Vagina (tissue), 2 donors: ENCODE data around the gene TMEM18. TPM values are rescaled to one million over a fixed set of nuclear protein-coding genes. Genes with fewer than 3 reads are reported as not detected.

Experiments used
- DNase-seq, 2 donors: peaks; one replicate each; pipeline ENCODE4 v3.0.0-alpha.2; 2017; ENCODE audit errors: extremely low spot score in 2 of 2
- H3K27ac ChIP-seq: fragments of 200-600 bp; sonication (generic); one replicate; pipeline ENCODE4 v1.5.1; 2019
- H3K27me3 ChIP-seq: fragments of 200-600 bp; sonication (generic); one replicate; pipeline ENCODE4 v1.5.1; 2019
- H3K36me3 ChIP-seq, 2 donors: fragments of 200-600 bp; sonication (generic); one replicate each; pipeline ENCODE4 v1.5.1; 2017 to 2019
- H3K4me1 ChIP-seq: fragments of 200-600 bp; sonication (generic); one replicate; pipeline ENCODE4 v1.5.1; 2019
- H3K4me3 ChIP-seq, 2 donors: fragments of 200-600 bp; sonication (generic); 1 replicate in 1 of 2; 2 replicates in 1 of 2; pipeline ENCODE4 v1.5.1; 2016 to 2019
- H3K9me3 ChIP-seq: fragments of 200-600 bp; sonication (generic); one replicate; pipeline ENCODE4 v1.5.1; 2019
- CTCF ChIP-seq, 3 experiments: fragments of 450-650 bp in 2 of 3; fragments of 200-600 bp in 1 of 3; sonication (generic) in 1 of 3; IDR thresholded peaks; one replicate each; pipeline ENCODE4 v1.5.1; 2017 to 2019; ENCODE audit warnings: antibody characterized with exemption in 3 of 3, mild to moderate bottlenecking in 2 of 3, moderate library complexity in 2 of 3
- POLR2A ChIP-seq, 2 donors: fragments of 450-650 bp; IDR thresholded peaks; one replicate each; pipeline ENCODE4 v1.6.1; 2017; ENCODE audit warnings: antibody characterized with exemption in 2 of 2, mild to moderate bottlenecking in 2 of 2, moderate library complexity in 2 of 2
- POLR2AphosphoS5 ChIP-seq, 2 donors: sonication (generic); formaldehyde crosslinking; IDR thresholded peaks; one replicate each; pipeline ENCODE4 v1.9.0; 2017; ENCODE audit warnings: antibody characterized with exemption in 2 of 2, mild to moderate bottlenecking in 2 of 2, low read depth in 1 of 2; ENCODE audit not compliant: insufficient read depth in 1 of 2
- intact Hi-C: fragments of 100-400 bp; cut with DNase I; formaldehyde crosslinking; loops from one replicate; pipeline ENCODE4 v1.15.1; 2023
- total RNA-seq: library from RNA; depleted of rRNA; stranded (reverse); fragments of >200 nt; gene quantifications from one replicate; pipeline ENCODE4 v1.2.3, GENCODE V29; 2016

Gene TMEM18
- total RNA-seq, 1 donor from 2014 or later = 21.1 TPM

- TF ChIP-seq POLR2A (IDR thresholded peaks at IDR 0.05) = no peak
- TF ChIP-seq POLR2AphosphoS5 (IDR thresholded peaks at IDR 0.05; ENCODE audit: insufficient read depth in 1 of 2, low read depth in 1 of 2) = no peak
- TF ChIP-seq CTCF (IDR thresholded peaks at IDR 0.05) = no peak
- intact Hi-C loops = no loop called here
- H3K4me1 ChIP-seq = peaks cover 7% of the 10 kb centered on the region
- no peak for DNase-seq
- H3K27me3 ChIP-seq = no peaks in the 10 kb centered on the region
- H3K9me3 ChIP-seq = no peaks in the 10 kb centered on the region
- no peak overlapping the region for H3K27ac ChIP-seq
- H3K4me3 ChIP-seq = no peak overlapping the region
- no peaks in the 10 kb centered on the region for H3K36me3 ChIP-seq
Observed at GRCh38 chr2:681312-681711, 4.1 kb upstream of the TMEM18 start.

- intact Hi-C loops = no loop called here
- TF ChIP-seq POLR2A (IDR thresholded peaks at IDR 0.05) (no peak), POLR2AphosphoS5 (IDR thresholded peaks at IDR 0.05; ENCODE audit: insufficient read depth in 1 of 2, low read depth in 1 of 2) (no peak), CTCF (IDR thresholded peaks at IDR 0.05) (no peak)
- Histone ChIP-seq H3K27ac (no peak overlapping the region), H3K4me1 (peaks cover 15% of the 10 kb centered on the region), H3K36me3 (no peaks in the 10 kb centered on the region), H3K4me3 (no peak overlapping the region), H3K9me3 (no peaks in the 10 kb centered on the region), H3K27me3 (no peaks in the 10 kb centered on the region)
- DNase-seq = no peak
Observed at GRCh38 chr2:680496-680895, 3.3 kb upstream of the TMEM18 start.

- H3K36me3 ChIP-seq = no peaks in the 10 kb centered on the region
- H3K4me1 ChIP-seq = peaks cover 25% of the 10 kb centered on the region
- H3K4me3 ChIP-seq = no peak overlapping the region
- no peak for TF ChIP-seq POLR2AphosphoS5 (IDR thresholded peaks at IDR 0.05; ENCODE audit: insufficient read depth in 1 of 2, low read depth in 1 of 2)
- intact Hi-C loops = no loop called here
- no peak for DNase-seq
- no peaks in the 10 kb centered on the region for H3K9me3 ChIP-seq
- H3K27me3 ChIP-seq = no peaks in the 10 kb centered on the region
- no peak overlapping the region for H3K27ac ChIP-seq
Observed at GRCh38 chr2:678964-679363, 1.8 kb upstream of the TMEM18 start.

- Histone ChIP-seq H3K36me3 (no peaks in the 10 kb centered on the region), H3K27me3 (no peaks in the 10 kb centered on the region), H3K4me1 (peaks cover 33% of the 10 kb centered on the region), H3K27ac (peak overlapping the region; percentile 94), H3K9me3 (no peaks in the 10 kb centered on the region), H3K4me3 (peak overlapping the region; percentile 74 to 92)
- intact Hi-C loops = no loop called here
- DNase-seq = no peak
- TF ChIP-seq CTCF (IDR thresholded peaks at IDR 0.05) (no peak), POLR2A (IDR thresholded peaks at IDR 0.05) (no peak), POLR2AphosphoS5 (IDR thresholded peaks at IDR 0.05; ENCODE audit: insufficient read depth in 1 of 2, low read depth in 1 of 2) (no peak)
Observed at GRCh38 chr2:677959-678550, 849 bp upstream of the TMEM18 start.

- intact Hi-C loops = no loop called here
- peaks cover 0 to 11% of the 10 kb centered on the region in 2 donors for H3K36me3 ChIP-seq
- peak in 1 of 2 donors; percentile 98 for DNase-seq
- TF ChIP-seq POLR2A (IDR thresholded peaks at IDR 0.05) (no peak), POLR2AphosphoS5 (IDR thresholded peaks at IDR 0.05; ENCODE audit: insufficient read depth in 1 of 2, low read depth in 1 of 2) (peak in 1 of 2 donors; percentile 7)
- H3K4me1 ChIP-seq = peaks cover 37% of the 10 kb centered on the region
- no peaks in the 10 kb centered on the region for H3K27me3 ChIP-seq
- peak overlapping the region; percentile 74 to 92 for H3K4me3 ChIP-seq
- no peaks in the 10 kb centered on the region for H3K9me3 ChIP-seq
- peak overlapping the region; percentile 94 for H3K27ac ChIP-seq
Observed at GRCh38 chr2:676647-677055, 555 bp downstream of the TMEM18 start.

- H3K4me3 ChIP-seq = peak overlapping the region; percentile 68 to 74
- no peaks in the 10 kb centered on the region for H3K27me3 ChIP-seq
- peak in 1 of 2 donors; percentile 15 for TF ChIP-seq POLR2AphosphoS5 (IDR thresholded peaks at IDR 0.05; ENCODE audit: insufficient read depth in 1 of 2, low read depth in 1 of 2)
- no peak for TF ChIP-seq CTCF (IDR thresholded peaks at IDR 0.05)
- H3K9me3 ChIP-seq = no peaks in the 10 kb centered on the region
- peaks cover 0 to 12% of the 10 kb centered on the region in 2 donors for H3K36me3 ChIP-seq
- DNase-seq = peak in 1 of 2 donors; percentile 94
- intact Hi-C loops = no loop called here
- H3K27ac ChIP-seq = peak overlapping the region; percentile 94
- peaks cover 37% of the 10 kb centered on the region for H3K4me1 ChIP-seq
Observed at GRCh38 chr2:675982-676646, 1.1 kb downstream of the TMEM18 start.
